ENCODE measurements around the gene SKA2. TPM values are rescaled to one million over a fixed set of nuclear protein-coding genes. Genes with fewer than 3 reads are reported as not detected.

The SKA2 gene
- total and polyA plus RNA-seq, 2 of the 8 experiments (the other 6 are each of a cell fraction or from before 2014, with no cell fraction given) = 15.6 to 95.8 TPM

DNA sequence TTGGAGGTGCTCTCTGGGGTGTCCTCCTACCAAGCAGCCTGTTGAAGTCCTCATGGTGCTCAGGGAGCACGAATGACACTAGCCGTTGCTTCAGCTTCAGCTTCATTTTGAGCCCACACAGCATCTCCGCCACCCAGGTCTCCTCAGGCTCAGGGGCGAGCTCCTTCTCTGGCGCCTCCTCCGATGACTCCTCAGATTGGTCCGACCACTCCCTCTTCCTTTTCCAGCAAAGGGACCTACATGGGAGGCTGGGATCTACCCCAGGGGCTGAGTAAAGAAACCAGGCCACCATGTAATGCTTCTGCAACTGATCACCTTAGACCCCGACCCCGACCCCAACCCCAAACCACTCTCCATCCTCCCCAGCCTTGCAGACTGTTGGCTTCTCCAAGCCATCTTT, 26.5 kb upstream of the SKA2 start:
- no peak overlapping the region for H2AFZ ChIP-seq (ENCODE audit: low read length)
- H4K5ac ChIP-seq (ENCODE audit: insufficient read length, low read depth, low read length) = no peak overlapping the region
- no peaks in the 10 kb centered on the region for H3K4me1 ChIP-seq (replicated peaks in 1 of 4; ENCODE audit: control insufficient read depth in 3 of 4, insufficient read depth in 4 of 4, low read length in 3 of 4)
- no peaks in the 10 kb centered on the region for H3K79me2 ChIP-seq (ENCODE audit: control insufficient read depth in 1 of 2, insufficient read depth in 2 of 2, low read length in 2 of 2)
- no peak overlapping the region for H3K23ac ChIP-seq (ENCODE audit: insufficient read length)
- H2AK5ac ChIP-seq (ENCODE audit: low read depth, low read length) = no peak overlapping the region
- H3K9me3 ChIP-seq (ENCODE audit: insufficient read depth in 2 of 2, low read depth in 1 of 2, low read length in 1 of 2) = no peaks in the 10 kb centered on the region
- no peak overlapping the region for H2BK20ac ChIP-seq (ENCODE audit: low read length)
- no peak overlapping the region for H3K4ac ChIP-seq (replicated peaks; ENCODE audit: insufficient read length, low read depth, low read length)
- H3K4me2 ChIP-seq (ENCODE audit: insufficient read depth in 1 of 2, low read depth in 2 of 2, low read length in 2 of 2) = no peak overlapping the region
- no peak overlapping the region for H4K91ac ChIP-seq (replicated peaks; ENCODE audit: insufficient read length, low read length)
- H3K36me3 ChIP-seq (ENCODE audit: control insufficient read depth in 2 of 4, insufficient read depth in 4 of 4, low read length in 3 of 4) = peaks cover 0 to 11% (median 6%) of the 10 kb centered on the region in 4 experiments; a peak in 7 of 8 replicates
- H4K20me1 ChIP-seq (replicated peaks in 1 of 2; ENCODE audit: control insufficient read depth in 1 of 2, insufficient read depth in 2 of 2, low read length in 2 of 2) = peaks cover 0 to 2% of the 10 kb centered on the region in 2 experiments
- no peaks in the 10 kb centered on the region for H3K23me2 ChIP-seq (ENCODE audit: low read depth, low read length)
- H3K56ac ChIP-seq (replicated peaks; ENCODE audit: insufficient read length, low read depth, low read length) = no peak overlapping the region
- H2BK120ac ChIP-seq (replicated peaks; ENCODE audit: low read depth, low read length) = no peak overlapping the region
- WGBS, 2 experiments (ENCODE audit: extremely low coverage in 1 of 2, insufficient coverage in 1 of 2, insufficient read length in 1 of 2, insufficient replicate concordance in 2 of 2, low coverage in 1 of 2, low lambda C conversion rate in 2 of 2, missing lambda C conversion rate in 1 of 2) = 85% methylated on average over 3 of the region's 9 CpGs; no CpG with 5 or more reads in 1 of the 2 experiments
- H2BK12ac ChIP-seq (ENCODE audit: low read depth, low read length) = no peak overlapping the region
- no peak for DNase-seq (ENCODE audit: low read depth in 1 of 2, low spot score in 2 of 2)
- H3K4me3 ChIP-seq (ENCODE audit: extremely low read depth in 1 of 4, insufficient read depth in 2 of 4, low read depth in 3 of 4, low read length in 4 of 4) = no peak overlapping the region
- H3K27me3 ChIP-seq (replicated peaks in 1 of 4; ENCODE audit: control insufficient read depth in 3 of 4, extremely low read depth in 1 of 4, insufficient read depth in 3 of 4, low read length in 3 of 4) = no peaks in the 10 kb centered on the region
- CTCF ChIA-PET (ENCODE audit: partially characterized antibody) = interaction anchor here (1.4 kb wide), 2 partner anchors 14 to 17 kb away, joined by 3 read pairs; no protein-coding TSS in a partner anchor
- H4K8ac ChIP-seq (ENCODE audit: extremely low read depth, insufficient read depth, low read length) = no peak overlapping the region
- no peak overlapping the region for H2BK5ac ChIP-seq (ENCODE audit: low read depth, low read length)
- no peak overlapping the region for H3K27ac ChIP-seq (ENCODE audit: low read depth, low read length)
- H3K9ac ChIP-seq (replicated peaks in 1 of 4; ENCODE audit: extremely low read depth in 1 of 4, low read depth in 3 of 4, low read length in 3 of 4) = no peak overlapping the region
- no peaks in the 10 kb centered on the region; the same call in 1 of the 2 replicates for H3K79me1 ChIP-seq (ENCODE audit: low read depth, low read length)
- FAIRE-seq = no peak
- POLR2A ChIA-PET (ENCODE audit: partially characterized antibody) = no interaction called here
- H3K14ac ChIP-seq (ENCODE audit: insufficient read length) = no peak overlapping the region
- no peak overlapping the region for H2BK15ac ChIP-seq (ENCODE audit: low read length)
- no peak overlapping the region for H3K18ac ChIP-seq (ENCODE audit: extremely low read depth, low read length)
- TF ChIP-seq EP300 (IDR thresholded peaks at IDR 0.05; ENCODE audit: borderline replicate concordance in 1 of 2, low read depth in 2 of 2, low read length in 2 of 2) (no peak), EZH2 (IDR thresholded peaks at IDR 0.05; ENCODE audit: low read depth, low read length, severe bottlenecking) (no peak), NANOG (IDR thresholded peaks at IDR 0.05; ENCODE audit: insufficient read depth, low read depth, low read length, poor library complexity, severe bottlenecking) (no peak)
- TF ChIP-seq, protein P1, sequence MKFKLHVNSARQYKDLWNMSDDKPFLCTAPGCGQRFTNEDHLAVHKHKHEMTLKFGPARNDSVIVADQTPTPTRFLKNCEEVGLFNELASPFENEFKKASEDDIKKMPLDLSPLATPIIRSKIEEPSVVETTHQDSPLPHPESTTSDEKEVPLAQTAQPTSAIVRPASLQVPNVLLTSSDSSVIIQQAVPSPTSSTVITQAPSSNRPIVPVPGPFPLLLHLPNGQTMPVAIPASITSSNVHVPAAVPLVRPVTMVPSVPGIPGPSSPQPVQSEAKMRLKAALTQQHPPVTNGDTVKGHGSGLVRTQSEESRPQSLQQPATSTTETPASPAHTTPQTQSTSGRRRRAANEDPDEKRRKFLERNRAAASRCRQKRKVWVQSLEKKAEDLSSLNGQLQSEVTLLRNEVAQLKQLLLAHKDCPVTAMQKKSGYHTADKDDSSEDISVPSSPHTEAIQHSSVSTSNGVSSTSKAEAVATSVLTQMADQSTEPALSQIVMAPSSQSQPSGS (IDR thresholded peaks at IDR 0.05; ENCODE audit: low read length) = no peak
